ENCODE measurements around the gene TIAM2. TPM values are rescaled to one million over a fixed set of nuclear protein-coding genes. Genes with fewer than 3 reads are reported as not detected.

TIAM2 gene
- total RNA-seq, 1 donor from 2014 or later, result 21.1 TPM

DNA sequence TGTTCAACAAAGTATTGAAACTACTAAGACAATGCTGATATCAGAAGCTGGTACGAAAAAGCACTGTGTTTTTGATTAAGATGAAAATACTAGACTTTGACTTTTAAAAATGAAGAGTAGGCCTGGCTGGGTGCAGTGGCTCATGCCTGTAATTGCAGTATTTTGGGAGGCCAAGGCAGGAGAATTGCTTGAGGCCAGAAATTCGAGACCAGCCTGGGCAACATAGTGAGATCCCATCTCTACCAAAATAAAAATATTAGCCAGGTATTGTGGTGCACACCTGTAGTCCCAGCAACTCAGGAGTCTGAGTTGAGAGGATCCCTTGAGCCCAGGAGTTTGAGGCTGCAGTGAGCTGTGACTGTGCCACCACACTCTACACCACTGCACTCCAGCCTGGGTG, 43.4 kb downstream of the TIAM2 start:
- Mint-ChIP-seq H3K4me1 (ENCODE audit: unreplicated experiment) (peaks cover 12% of the 10 kb centered on the region), H3K4me3 (ENCODE audit: unreplicated experiment) (no peak overlapping the region), H3K27me3 (ENCODE audit: unreplicated experiment) (peaks cover 2% of the 10 kb centered on the region), H3K27ac (ENCODE audit: unreplicated experiment) (no peak overlapping the region), H3K36me3 (ENCODE audit: low read depth, unreplicated experiment) (peaks cover 6% of the 10 kb centered on the region), H3K9me3 (ENCODE audit: unreplicated experiment) (no peaks in the 10 kb centered on the region)
- TF ChIP-seq, protein P1, sequence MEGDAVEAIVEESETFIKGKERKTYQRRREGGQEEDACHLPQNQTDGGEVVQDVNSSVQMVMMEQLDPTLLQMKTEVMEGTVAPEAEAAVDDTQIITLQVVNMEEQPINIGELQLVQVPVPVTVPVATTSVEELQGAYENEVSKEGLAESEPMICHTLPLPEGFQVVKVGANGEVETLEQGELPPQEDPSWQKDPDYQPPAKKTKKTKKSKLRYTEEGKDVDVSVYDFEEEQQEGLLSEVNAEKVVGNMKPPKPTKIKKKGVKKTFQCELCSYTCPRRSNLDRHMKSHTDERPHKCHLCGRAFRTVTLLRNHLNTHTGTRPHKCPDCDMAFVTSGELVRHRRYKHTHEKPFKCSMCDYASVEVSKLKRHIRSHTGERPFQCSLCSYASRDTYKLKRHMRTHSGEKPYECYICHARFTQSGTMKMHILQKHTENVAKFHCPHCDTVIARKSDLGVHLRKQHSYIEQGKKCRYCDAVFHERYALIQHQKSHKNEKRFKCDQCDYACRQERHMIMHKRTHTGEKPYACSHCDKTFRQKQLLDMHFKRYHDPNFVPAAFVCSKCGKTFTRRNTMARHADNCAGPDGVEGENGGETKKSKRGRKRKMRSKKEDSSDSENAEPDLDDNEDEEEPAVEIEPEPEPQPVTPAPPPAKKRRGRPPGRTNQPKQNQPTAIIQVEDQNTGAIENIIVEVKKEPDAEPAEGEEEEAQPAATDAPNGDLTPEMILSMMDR (IDR thresholded peaks at IDR 0.05; ENCODE audit: unreplicated experiment), result no peak
- no peak for DNase-seq (ENCODE audit: low spot score)

DNA sequence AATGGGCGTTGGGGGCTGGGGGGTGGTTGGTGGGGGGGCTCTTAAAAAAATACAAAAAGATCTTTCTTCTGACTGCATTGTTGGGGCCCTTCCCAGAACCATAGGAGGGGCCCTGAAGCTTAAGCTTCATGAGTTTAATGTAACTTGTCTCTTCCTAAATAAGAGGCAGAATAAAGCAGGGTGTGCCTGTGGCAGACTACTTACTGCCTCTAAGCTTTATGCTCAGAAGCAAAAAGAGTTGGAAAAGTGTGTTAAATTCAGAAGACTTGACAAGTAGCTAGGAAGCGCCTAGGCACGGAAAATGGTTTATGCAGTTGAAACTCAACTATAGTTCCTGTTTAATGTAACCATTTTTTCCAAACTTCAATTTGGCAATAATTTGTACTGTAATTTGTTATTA, 44.5 kb downstream of the TIAM2 start:
- no peak for DNase-seq (ENCODE audit: low spot score)
- peaks cover 2% of the 10 kb centered on the region for H3K27me3 Mint-ChIP-seq (ENCODE audit: unreplicated experiment)
- peaks cover under 1% of the 10 kb centered on the region for H3K36me3 Mint-ChIP-seq (ENCODE audit: low read depth, unreplicated experiment)
- TF ChIP-seq, protein P1 (IDR thresholded peaks at IDR 0.05; ENCODE audit: unreplicated experiment), result no peak
- H3K9me3 Mint-ChIP-seq (ENCODE audit: unreplicated experiment), result no peaks in the 10 kb centered on the region
- peaks cover 12% of the 10 kb centered on the region for H3K4me1 Mint-ChIP-seq (ENCODE audit: unreplicated experiment)
- no peak overlapping the region for H3K4me3 Mint-ChIP-seq (ENCODE audit: unreplicated experiment)
- no peak overlapping the region for H3K27ac Mint-ChIP-seq (ENCODE audit: unreplicated experiment)

DNA sequence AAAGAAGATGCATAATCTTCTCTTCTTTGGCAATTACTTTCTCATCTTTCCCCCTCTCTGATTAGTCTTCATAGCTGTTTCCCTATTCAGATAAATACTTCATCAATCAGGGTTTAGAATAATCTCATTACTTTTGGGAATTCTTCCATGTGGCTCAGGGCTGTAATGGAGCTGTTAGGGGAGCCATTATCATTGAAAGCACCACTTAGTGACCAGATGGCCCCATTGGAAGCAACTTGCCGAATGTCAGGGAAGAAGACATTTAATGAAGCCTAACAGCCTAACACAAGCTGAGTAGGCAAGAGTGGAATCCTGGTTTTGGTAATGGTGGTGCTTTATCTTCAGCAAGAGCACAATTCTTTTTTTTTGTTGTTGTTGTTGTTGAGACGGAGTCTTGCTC, 45.0 kb downstream of the TIAM2 start:
- TF ChIP-seq, protein P1 (IDR thresholded peaks at IDR 0.05; ENCODE audit: unreplicated experiment), result no peak
- H3K9me3 Mint-ChIP-seq (ENCODE audit: unreplicated experiment), result no peaks in the 10 kb centered on the region
- peaks cover 2% of the 10 kb centered on the region for H3K27me3 Mint-ChIP-seq (ENCODE audit: unreplicated experiment)
- H3K4me1 Mint-ChIP-seq (ENCODE audit: unreplicated experiment), result peaks cover 12% of the 10 kb centered on the region
- H3K36me3 Mint-ChIP-seq (ENCODE audit: low read depth, unreplicated experiment), result no peaks in the 10 kb centered on the region
- DNase-seq (ENCODE audit: low spot score), result no peak
- H3K27ac Mint-ChIP-seq (ENCODE audit: unreplicated experiment), result no peak overlapping the region
- no peak overlapping the region for H3K4me3 Mint-ChIP-seq (ENCODE audit: unreplicated experiment)

DNA sequence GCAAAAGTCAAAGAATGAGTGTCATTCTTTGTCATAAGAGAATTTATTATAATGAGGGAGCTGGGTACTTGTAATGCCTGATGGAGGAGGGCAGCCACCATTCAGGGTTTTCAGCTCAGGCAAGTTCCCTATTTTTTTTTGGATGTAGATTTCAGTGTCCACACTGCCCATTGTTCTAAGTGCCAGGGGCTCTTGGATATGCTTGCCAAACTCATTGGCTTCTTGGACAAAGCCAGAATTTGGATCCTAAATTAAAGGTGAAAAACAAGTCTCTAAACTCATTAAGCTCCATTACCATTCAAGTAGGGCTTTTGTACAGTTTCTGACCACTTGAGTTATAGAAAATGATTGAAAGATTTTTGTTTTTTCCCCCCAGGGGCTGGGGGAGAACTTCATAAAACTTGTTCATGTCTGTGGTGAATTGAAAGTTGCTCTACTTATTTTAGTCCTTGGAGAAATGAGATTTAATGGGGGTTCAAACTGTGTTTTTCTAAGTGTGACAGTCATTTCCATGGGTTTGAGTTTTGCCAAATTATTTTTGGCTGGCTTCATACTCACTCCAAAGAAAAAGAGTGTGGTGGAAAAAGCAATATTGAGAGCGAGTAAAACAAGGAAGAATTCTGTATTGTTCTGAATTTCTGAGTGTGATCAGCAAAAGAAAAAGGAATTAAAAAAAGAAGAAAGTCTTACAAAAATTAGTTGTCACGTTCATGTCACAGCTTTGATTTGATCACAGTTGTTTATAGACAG, 46.0 kb downstream of the TIAM2 start:
- TF ChIP-seq, protein P1 (IDR thresholded peaks at IDR 0.05; ENCODE audit: unreplicated experiment), result no peak
- H3K9me3 Mint-ChIP-seq (ENCODE audit: unreplicated experiment), result no peaks in the 10 kb centered on the region
- no peak overlapping the region for H3K4me3 Mint-ChIP-seq (ENCODE audit: unreplicated experiment)
- no peaks in the 10 kb centered on the region for H3K36me3 Mint-ChIP-seq (ENCODE audit: low read depth, unreplicated experiment)
- no peak overlapping the region for H3K27ac Mint-ChIP-seq (ENCODE audit: unreplicated experiment)
- DNase-seq (ENCODE audit: low spot score), result no peak
- peaks cover 7% of the 10 kb centered on the region for H3K4me1 Mint-ChIP-seq (ENCODE audit: unreplicated experiment)
- peaks cover 2% of the 10 kb centered on the region for H3K27me3 Mint-ChIP-seq (ENCODE audit: unreplicated experiment)

DNA sequence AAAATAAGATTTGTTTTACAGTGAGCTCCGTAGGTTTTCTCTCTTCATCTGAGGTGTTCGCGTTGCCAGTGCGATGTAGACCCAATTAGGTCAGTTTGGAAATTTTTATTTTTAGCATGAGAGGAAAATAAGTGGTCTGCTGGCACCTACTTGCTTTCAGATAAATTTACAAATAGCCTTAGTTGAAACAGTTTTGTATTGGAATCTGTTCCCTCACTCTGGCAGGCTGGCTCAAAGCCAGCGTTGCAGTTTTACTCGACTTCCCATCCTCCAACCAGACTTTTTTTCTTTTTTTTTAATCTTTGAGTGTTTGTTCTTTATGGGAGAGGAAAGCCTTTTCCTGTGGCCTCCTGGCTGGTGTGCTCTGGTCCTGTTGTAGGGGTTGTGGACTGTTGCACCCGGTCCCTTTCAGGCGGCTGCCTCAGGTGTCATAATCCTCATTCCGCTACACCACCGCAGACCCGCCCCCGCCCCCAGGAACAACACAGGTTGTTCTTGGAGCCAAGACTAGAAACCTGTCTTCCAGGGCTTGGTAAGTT, 46.7 kb downstream of the TIAM2 start:
- no peaks in the 10 kb centered on the region for H3K36me3 Mint-ChIP-seq (ENCODE audit: low read depth, unreplicated experiment)
- no peak for DNase-seq (ENCODE audit: low spot score)
- H3K4me3 Mint-ChIP-seq (ENCODE audit: unreplicated experiment), result no peak overlapping the region
- H3K9me3 Mint-ChIP-seq (ENCODE audit: unreplicated experiment), result no peaks in the 10 kb centered on the region
- H3K27me3 Mint-ChIP-seq (ENCODE audit: unreplicated experiment), result peaks cover 2% of the 10 kb centered on the region
- H3K4me1 Mint-ChIP-seq (ENCODE audit: unreplicated experiment), result peaks cover 6% of the 10 kb centered on the region
- H3K27ac Mint-ChIP-seq (ENCODE audit: unreplicated experiment), result no peak overlapping the region
- TF ChIP-seq, protein P1 (IDR thresholded peaks at IDR 0.05; ENCODE audit: unreplicated experiment), result no peak

Measured in endothelial cell (in vitro differentiated cells).